GM12878 (cell line): ENCODE measurements around the gene DDX39B. TPM values are rescaled to one million over a fixed set of nuclear protein-coding genes. Genes with fewer than 3 reads are reported as not detected.
A peak's percentile ranks its signal among the peaks of the same experiment; 100 is the strongest.

Experiments used
- ATAC-seq: fragments of 200-7000 bp; cut with Tn5 transposase; 3 replicates; pipeline ENCODE4 v1.9.1; 2020; ENCODE audit warnings: mild to moderate bottlenecking, moderate library complexity
- BruUV-seq: library from RNA; stranded (reverse); fragments of 400-500 nt; replicated peaks from 2 replicates; lab custom pipeline; 2021; lab: Mats Ljungman, UMichigan
- CTCF ChIA-PET: fragments of 300-600 bp; sonication (Branson Sonifier 250); formaldehyde crosslinking; extraction: SDS; loops from one replicate; lab custom pipeline; 2021; ENCODE audit warnings: inconsistent platforms; lab: Yijun Ruan, JAX
- POLR2A ChIA-PET: fragments of 350-600 bp; formaldehyde crosslinking; extraction: SDS; loops from one replicate; lab custom pipeline; 2021; ENCODE audit warnings: inconsistent platforms; lab: Charles Lee
- RAD21 ChIA-PET: fragments of 300-600 bp; sonication (Branson Sonifier 250); formaldehyde crosslinking; loops from one replicate; lab custom pipeline; 2023; ENCODE audit warnings: antibody characterized with exemption; ENCODE audit not compliant: unreplicated experiment; lab: Charles Lee
- SMC1A ChIA-PET: fragments of 300-600 bp; sonication (Branson Sonifier 250); formaldehyde crosslinking; loops from one replicate; lab custom pipeline; 2023; ENCODE audit not compliant: unreplicated experiment, uncharacterized antibody; lab: Charles Lee
- DNase-seq: peaks from one replicate; pipeline ENCODE4 v3.0.0-alpha.2; 2011; ENCODE audit warnings: low read depth, low spot score
- FAIRE-seq: peaks from 3 replicates; lab custom pipeline; 2011; peaks lifted over from hg19 to GRCh38; lab: Jason Lieb, UNC
- H2AFZ ChIP-seq: 2 replicates; pipeline ENCODE4 v1.6.0; 2011; ENCODE audit warnings: low read depth, low read length, control low read depth; ENCODE audit not compliant: control insufficient read depth
- H3K27ac ChIP-seq: 2 replicates; pipeline ENCODE4 v1.5.1; 2011; ENCODE audit warnings: control low read depth; ENCODE audit not compliant: control insufficient read depth, insufficient read depth
- H3K27me3 ChIP-seq, 2 experiments: replicated peaks in 1 of 2; 2 replicates each; pipeline versions ENCODE4 v1.6.0 to v1.6.1; 2011; ENCODE audit warnings: low read length in 1 of 2; ENCODE audit not compliant: control insufficient read depth in 2 of 2, insufficient read depth in 2 of 2
- H3K36me3 ChIP-seq, 2 experiments: 2 replicates each; pipeline ENCODE4 v1.5.1; 2011; ENCODE audit warnings: low read length in 1 of 2; ENCODE audit not compliant: control insufficient read depth in 2 of 2, insufficient read depth in 2 of 2
- H3K4me1 ChIP-seq: 2 replicates; pipeline ENCODE4 v1.6.1; 2011; ENCODE audit warnings: mild to moderate bottlenecking, low read length, moderate library complexity, mixed read lengths; ENCODE audit not compliant: control insufficient read depth, insufficient read depth
- H3K4me2 ChIP-seq: 2 replicates; pipeline ENCODE4 v1.6.0; 2011; ENCODE audit warnings: control low read depth; ENCODE audit not compliant: control insufficient read depth, insufficient read depth
- H3K4me3 ChIP-seq: fragments of 200-600 bp; sonication (generic); 2 replicates; pipeline ENCODE4 v1.5.1; 2016
- H3K79me2 ChIP-seq: 2 replicates; pipeline ENCODE4 v1.6.0; 2011; ENCODE audit warnings: low read length; ENCODE audit not compliant: control insufficient read depth, insufficient read depth
- H3K9ac ChIP-seq: 2 replicates; pipeline ENCODE4 v1.8.0; 2011; ENCODE audit warnings: low read length, control low read depth, mixed read lengths; ENCODE audit not compliant: control insufficient read depth, insufficient read depth
- H3K9me3 ChIP-seq: replicated peaks from 3 replicates; pipeline ENCODE4 v1.5.1; 2011; ENCODE audit warnings: mild to moderate bottlenecking, low read length; ENCODE audit not compliant: control insufficient read depth, insufficient read depth
- H4K20me1 ChIP-seq: 2 replicates; pipeline ENCODE4 v1.6.0; 2011; ENCODE audit not compliant: control insufficient read depth, insufficient read depth
- CBX5 ChIP-seq: sonication (generic); IDR thresholded peaks from 2 replicates; pipeline ENCODE4 v1.6.1; 2016; ENCODE audit warnings: low read depth, moderate library complexity, mild to moderate bottlenecking, inconsistent platforms
- FOXK2 ChIP-seq: fragments of 450-650 bp; IDR thresholded peaks from 2 replicates; pipeline ENCODE4 v1.6.1; 2017; ENCODE audit warnings: mild to moderate bottlenecking, moderate library complexity
- MYC ChIP-seq: IDR thresholded peaks from 2 replicates; pipeline ENCODE4 v1.6.1; 2011; ENCODE audit warnings: mild to moderate bottlenecking, low read length, moderate library complexity, inconsistent platforms; ENCODE audit not compliant: insufficient read depth, insufficient replicate concordance, insufficient read length, severe bottlenecking
- POU2F2 ChIP-seq: IDR thresholded peaks from 3 replicates; pipeline ENCODE4 v1.6.1; 2011; ENCODE audit warnings: low read depth, mild to moderate bottlenecking, low read length, borderline replicate concordance
- STAT3 ChIP-seq: IDR thresholded peaks from 2 replicates; pipeline ENCODE4 v1.6.1; 2011; ENCODE audit warnings: low read depth, low read length, improper control_type of control experiment
- WGBS: methylation state at CpG from one replicate; pipeline ENCODE4 v1.1.6; 2016; ENCODE audit warnings: low lambda C conversion rate; ENCODE audit not compliant: insufficient replicate concordance, insufficient coverage; ENCODE audit errors: missing lambda C conversion rate; 5-methylcytosine and 5-hydroxymethylcytosine counted together
- in situ Hi-C: fragments of 300-500 bp; cut with MboI; formaldehyde crosslinking; loops from 9 replicates; pipeline ENCODE4 v1.14.3; 2018; ENCODE audit warnings: mixed read lengths
- intact Hi-C: fragments of 100-400 bp; cut with micrococcal nuclease; formaldehyde crosslinking; loops from one replicate; pipeline ENCODE4 v1.14.2; 2022; ENCODE audit not compliant: unreplicated experiment
- polyA plus RNA-seq, 11 experiments: library from polyadenylated mRNA; depleted of rRNA in 4 of 11; unstranded in 6 of 11; stranded (reverse) in 5 of 11; fragments of >200 nt; fragmentation: Nextera tagmentation in 4 of 11; fragmentation: Illumina TruSeq in 1 of 11; extraction: Ambion mirVana in 4 of 11; extraction: Trizol in 1 of 11; gene quantifications; 1 replicate in 1 of 11; 2 replicates in 10 of 11; pipeline versions ENCODE4 v1.2.1 to v1.2.3, GENCODE V29; 2011 to 2016; ENCODE audit warnings: inconsistent platforms in 2 of 11, missing spikeins in 2 of 11, low read depth in 1 of 11
- total RNA-seq, 4 experiments: library from RNA; depleted of rRNA in 3 of 4; stranded (reverse); fragments of >200 nt in 3 of 4; fragmentation: Illumina TruSeq in 1 of 4; extraction: Trizol in 1 of 4; gene quantifications; 2 replicates each; pipeline versions ENCODE4 v1.2.1 to v1.2.3, GENCODE V29; 2013 to 2021
- TF ChIP-seq, protein P1 (sequence below): fragments of 450-650 bp; IDR thresholded peaks from 2 replicates; pipeline ENCODE4 v1.6.1; 2017; ENCODE audit warnings: mild to moderate bottlenecking, moderate library complexity

DDX39B gene
- total and polyA plus RNA-seq, 10 of the 15 experiments (the other 5 are each of a cell fraction or from before 2014, with no cell fraction given): 271 to 661 (median 330) TPM

DNA sequence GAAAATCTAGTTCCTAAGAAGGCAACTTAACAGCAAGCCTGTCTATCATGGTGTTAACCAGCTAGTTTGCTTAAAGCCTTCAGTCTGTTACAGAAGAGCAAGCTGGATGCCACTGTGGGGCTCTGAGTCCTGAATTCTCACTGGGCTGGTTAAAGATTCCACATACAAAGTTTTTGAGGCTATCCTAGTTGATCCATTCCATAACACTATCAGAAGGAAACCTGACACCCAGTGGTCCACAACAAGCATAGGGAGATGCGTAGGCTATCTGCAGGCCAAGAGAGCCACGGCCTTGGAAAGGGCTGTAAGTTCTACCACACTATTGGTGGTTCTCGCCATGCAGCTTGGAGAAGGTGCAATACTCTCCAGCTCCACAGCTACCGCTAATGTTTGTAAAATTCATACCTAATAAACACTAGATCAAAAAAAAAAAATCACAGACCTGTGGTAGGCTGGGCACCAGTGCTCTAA lies 13.5 kb downstream of the DDX39B start:
- no peak overlapping the region for H3K4me3 ChIP-seq
- ChIA-PET POLR2A (interaction anchor here (0.7 kb wide), 1 partner anchor 38 kb away, joined by 3 read pairs; no protein-coding TSS in a partner anchor), CTCF (interaction anchor here (2.0 kb wide), 1 partner anchor 34 kb away, joined by 4 read pairs; no protein-coding TSS in a partner anchor), SMC1A (interaction anchor here (1.8 kb wide), 1 partner anchor 13 kb away, joined by 5 read pairs; the partner anchor contains the start of gene DDX39B), RAD21 (interaction anchor here (0.7 kb wide), 1 partner anchor 34 kb away, joined by 3 read pairs; no protein-coding TSS in a partner anchor)
- no peak overlapping the region for H3K4me2 ChIP-seq
- TF ChIP-seq MYC: no peak
- no peak for TF ChIP-seq FOXK2
- intact Hi-C loops (no loop called here), in situ Hi-C loops (no loop called here)
- no peaks in the 10 kb centered on the region for H3K27me3 ChIP-seq
- H3K9me3 ChIP-seq: no peaks in the 10 kb centered on the region
- H4K20me1 ChIP-seq: no peaks in the 10 kb centered on the region
- H3K9ac ChIP-seq: no peak overlapping the region
- H3K27ac ChIP-seq: no peak overlapping the region
- H3K36me3 ChIP-seq: peaks cover 9 to 12% of the 10 kb centered on the region in 2 experiments
- H2AFZ ChIP-seq: no peak overlapping the region
- FAIRE-seq (no peak), ATAC-seq (peak; percentile 28), DNase-seq (no peak)
- WGBS: 90% methylated on average over 4 of the region's 4 CpGs
- no TSS peak for BruUV-seq
- no peaks in the 10 kb centered on the region; the same call in 1 of the 2 replicates for H3K79me2 ChIP-seq
- H3K4me1 ChIP-seq: no peaks in the 10 kb centered on the region

DNA sequence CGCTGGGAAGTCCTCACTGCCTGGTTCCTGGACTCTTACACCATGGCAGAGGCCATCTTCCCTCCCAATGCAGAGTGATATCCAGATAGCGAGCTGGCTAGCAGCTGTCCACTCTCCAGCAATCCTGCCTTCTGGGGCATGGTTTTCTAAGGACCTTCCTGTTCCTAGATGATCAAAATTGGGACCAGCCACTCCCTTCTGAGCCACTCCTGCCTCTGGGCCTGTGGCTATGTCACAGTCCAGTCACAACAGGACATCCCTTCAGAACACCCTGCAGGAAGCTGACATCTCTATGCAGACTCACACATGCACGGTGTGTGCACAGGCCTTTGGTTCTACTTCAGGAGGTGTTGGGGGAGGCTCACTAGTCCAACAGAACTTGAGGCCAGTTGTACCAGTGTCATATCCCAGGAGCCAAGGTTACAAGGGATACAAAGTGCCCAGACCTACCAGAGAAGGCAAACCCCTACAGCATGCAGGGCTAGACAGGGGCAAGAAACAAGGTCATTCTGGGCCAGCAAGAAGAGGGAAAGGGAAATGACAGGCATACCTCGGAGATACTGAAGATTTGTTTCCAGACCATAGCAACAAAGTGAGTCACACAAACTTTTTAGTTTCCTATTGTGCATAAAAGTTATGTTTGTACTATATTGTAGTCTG lies 15.7 kb downstream of the DDX39B start:
- CTCF ChIA-PET: no interaction called here
- no peaks in the 10 kb centered on the region for H3K27me3 ChIP-seq
- intact Hi-C loops: no loop called here
- no peaks in the 10 kb centered on the region for H3K9me3 ChIP-seq
- no peak overlapping the region for H3K27ac ChIP-seq
- in situ Hi-C loops: no loop called here
- H3K4me3 ChIP-seq: no peak overlapping the region
- ATAC-seq: no peak
- TF ChIP-seq POU2F2: no peak
- TF ChIP-seq, protein P1, sequence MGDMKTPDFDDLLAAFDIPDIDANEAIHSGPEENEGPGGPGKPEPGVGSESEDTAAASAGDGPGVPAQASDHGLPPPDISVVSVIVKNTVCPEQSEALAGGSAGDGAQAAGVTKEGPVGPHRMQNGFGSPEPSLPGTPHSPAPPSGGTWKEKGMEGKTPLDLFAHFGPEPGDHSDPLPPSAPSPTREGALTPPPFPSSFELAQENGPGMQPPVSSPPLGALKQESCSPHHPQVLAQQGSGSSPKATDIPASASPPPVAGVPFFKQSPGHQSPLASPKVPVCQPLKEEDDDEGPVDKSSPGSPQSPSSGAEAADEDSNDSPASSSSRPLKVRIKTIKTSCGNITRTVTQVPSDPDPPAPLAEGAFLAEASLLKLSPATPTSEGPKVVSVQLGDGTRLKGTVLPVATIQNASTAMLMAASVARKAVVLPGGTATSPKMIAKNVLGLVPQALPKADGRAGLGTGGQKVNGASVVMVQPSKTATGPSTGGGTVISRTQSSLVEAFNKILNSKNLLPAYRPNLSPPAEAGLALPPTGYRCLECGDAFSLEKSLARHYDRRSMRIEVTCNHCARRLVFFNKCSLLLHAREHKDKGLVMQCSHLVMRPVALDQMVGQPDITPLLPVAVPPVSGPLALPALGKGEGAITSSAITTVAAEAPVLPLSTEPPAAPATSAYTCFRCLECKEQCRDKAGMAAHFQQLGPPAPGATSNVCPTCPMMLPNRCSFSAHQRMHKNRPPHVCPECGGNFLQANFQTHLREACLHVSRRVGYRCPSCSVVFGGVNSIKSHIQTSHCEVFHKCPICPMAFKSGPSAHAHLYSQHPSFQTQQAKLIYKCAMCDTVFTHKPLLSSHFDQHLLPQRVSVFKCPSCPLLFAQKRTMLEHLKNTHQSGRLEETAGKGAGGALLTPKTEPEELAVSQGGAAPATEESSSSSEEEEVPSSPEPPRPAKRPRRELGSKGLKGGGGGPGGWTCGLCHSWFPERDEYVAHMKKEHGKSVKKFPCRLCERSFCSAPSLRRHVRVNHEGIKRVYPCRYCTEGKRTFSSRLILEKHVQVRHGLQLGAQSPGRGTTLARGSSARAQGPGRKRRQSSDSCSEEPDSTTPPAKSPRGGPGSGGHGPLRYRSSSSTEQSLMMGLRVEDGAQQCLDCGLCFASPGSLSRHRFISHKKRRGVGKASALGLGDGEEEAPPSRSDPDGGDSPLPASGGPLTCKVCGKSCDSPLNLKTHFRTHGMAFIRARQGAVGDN: no peak
- no peak for TF ChIP-seq CBX5
- TF ChIP-seq STAT3: no peak
- POLR2A ChIA-PET: interaction anchor here (0.5 to 1.3 kb wide), 3 partner anchors 9 to 191 kb away, joined by 3 to 5 read pairs (median 4); no protein-coding TSS in a partner anchor
- H3K79me2 ChIP-seq: no peaks in the 10 kb centered on the region
- no peak overlapping the region for H2AFZ ChIP-seq
- DNase-seq: no peak
- peaks cover 0 to 7% of the 10 kb centered on the region in 2 experiments; a peak in 3 of 4 replicates for H3K36me3 ChIP-seq
- no peak for FAIRE-seq
- RAD21 ChIA-PET: no interaction called here
- no peaks in the 10 kb centered on the region for H3K4me1 ChIP-seq
- H3K9ac ChIP-seq: no peak overlapping the region
- no TSS peak for BruUV-seq
- WGBS: 64% methylated on average over 4 of the region's 4 CpGs
- H4K20me1 ChIP-seq: no peaks in the 10 kb centered on the region
- no peak overlapping the region for H3K4me2 ChIP-seq
- SMC1A ChIA-PET: no interaction called here
